Measurements from ENCODE around the gene CRIP1.

DNA sequence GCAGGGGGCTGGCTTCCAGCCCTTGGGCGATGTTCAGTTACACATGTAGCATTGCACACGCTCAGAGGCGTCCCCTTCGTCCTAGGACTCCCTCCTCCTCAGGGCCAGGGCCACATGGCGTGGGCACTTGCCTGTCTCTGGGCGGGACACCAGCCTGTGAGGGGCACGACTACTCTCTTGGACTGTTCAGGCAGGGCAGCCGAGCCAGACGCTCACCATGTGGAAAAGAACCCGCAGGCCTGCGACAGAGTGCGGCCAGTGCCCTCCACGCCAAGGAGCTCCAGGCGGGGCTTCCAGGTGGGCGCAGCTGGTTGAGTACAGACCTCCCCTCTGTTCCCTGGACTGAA is 46.2 kb upstream of the CRIP1 start:
- TF ChIP-seq, protein P1, sequence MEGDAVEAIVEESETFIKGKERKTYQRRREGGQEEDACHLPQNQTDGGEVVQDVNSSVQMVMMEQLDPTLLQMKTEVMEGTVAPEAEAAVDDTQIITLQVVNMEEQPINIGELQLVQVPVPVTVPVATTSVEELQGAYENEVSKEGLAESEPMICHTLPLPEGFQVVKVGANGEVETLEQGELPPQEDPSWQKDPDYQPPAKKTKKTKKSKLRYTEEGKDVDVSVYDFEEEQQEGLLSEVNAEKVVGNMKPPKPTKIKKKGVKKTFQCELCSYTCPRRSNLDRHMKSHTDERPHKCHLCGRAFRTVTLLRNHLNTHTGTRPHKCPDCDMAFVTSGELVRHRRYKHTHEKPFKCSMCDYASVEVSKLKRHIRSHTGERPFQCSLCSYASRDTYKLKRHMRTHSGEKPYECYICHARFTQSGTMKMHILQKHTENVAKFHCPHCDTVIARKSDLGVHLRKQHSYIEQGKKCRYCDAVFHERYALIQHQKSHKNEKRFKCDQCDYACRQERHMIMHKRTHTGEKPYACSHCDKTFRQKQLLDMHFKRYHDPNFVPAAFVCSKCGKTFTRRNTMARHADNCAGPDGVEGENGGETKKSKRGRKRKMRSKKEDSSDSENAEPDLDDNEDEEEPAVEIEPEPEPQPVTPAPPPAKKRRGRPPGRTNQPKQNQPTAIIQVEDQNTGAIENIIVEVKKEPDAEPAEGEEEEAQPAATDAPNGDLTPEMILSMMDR (IDR thresholded peaks at IDR 0.05; ENCODE audit: insufficient read depth, low read depth, low read length): no peak
- TF ChIP-seq EZH2 (IDR thresholded peaks at IDR 0.05; ENCODE audit: insufficient read depth, low read length): no peak
